IPS DF 6.9 (cell line): Measurements from ENCODE around the gene PPP1R12B.
"Not testable (repeated sequence)": the region's sequence is repeated elsewhere in the genome, so short reads cannot be mapped to it uniquely, and the experiment has no call there.

Source experiments
- DNase-seq: peaks from one replicate; pipeline ENCODE4 v3.0.0-alpha.2; 2013; ENCODE audit warnings: low read depth, low spot score
- H3K27ac ChIP-seq: one replicate; pipeline ENCODE4 v1.5.1; 2013; ENCODE audit warnings: low read length, control low read depth
- H3K27me3 ChIP-seq: 2 replicates; pipeline ENCODE4 v1.6.1; 2013; ENCODE audit warnings: mild to moderate bottlenecking, low read length; ENCODE audit not compliant: control insufficient read depth, insufficient read depth
- H3K36me3 ChIP-seq: 2 replicates; pipeline ENCODE4 v1.6.1; 2013; ENCODE audit warnings: low read length; ENCODE audit not compliant: control insufficient read depth, insufficient read depth
- H3K4me1 ChIP-seq: 2 replicates; pipeline ENCODE4 v1.6.1; 2013; ENCODE audit warnings: low read length; ENCODE audit not compliant: control insufficient read depth, insufficient read depth
- H3K4me3 ChIP-seq: 2 replicates; pipeline ENCODE4 v1.5.1; 2013; ENCODE audit warnings: mild to moderate bottlenecking, low read length
- H3K9me3 ChIP-seq: 2 replicates; pipeline ENCODE4 v1.6.1; 2013; ENCODE audit warnings: low read length, inconsistent platforms; ENCODE audit not compliant: control insufficient read depth, insufficient read depth
- WGBS: extraction: QIAGEN DNeasy Blood & Tissue Kit; methylation state at CpG from one replicate; pipeline ENCODE4 v1.1.7; 2013; ENCODE audit warnings: mixed read lengths, missing lambda C conversion rate; ENCODE audit not compliant: insufficient read length, insufficient coverage; 5-methylcytosine and 5-hydroxymethylcytosine counted together

The PPP1R12B gene

DNA sequence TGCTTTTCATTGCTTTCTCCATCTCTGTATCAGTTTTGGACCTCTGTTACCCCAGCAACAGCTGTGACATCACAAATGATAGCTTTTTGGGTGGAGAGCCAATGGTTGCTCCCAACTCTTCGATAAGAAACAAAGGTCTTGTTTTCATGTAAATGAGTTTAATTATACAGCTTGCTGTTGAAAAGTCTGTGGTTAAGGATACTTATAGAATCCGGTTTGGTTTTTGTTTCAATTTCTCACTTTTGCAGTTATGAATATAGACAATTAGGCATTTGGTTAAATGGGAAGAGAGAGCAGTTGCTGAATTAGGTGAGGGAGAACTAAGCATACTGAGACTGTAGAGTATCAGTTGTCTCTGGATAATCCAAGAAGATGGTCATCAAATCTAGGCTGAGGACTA lies 99.6 kb downstream of the PPP1R12B start:
- not testable (repeated sequence) for DNase-seq, H3K4me1 ChIP-seq, H3K36me3 ChIP-seq, H3K27me3 ChIP-seq, H3K4me3 ChIP-seq, H3K27ac ChIP-seq, H3K9me3 ChIP-seq
- WGBS = no CpG with 5 or more reads among the region's 2 CpGs

GRCh38 chr1:202451641-202452040 lies 103.1 kb downstream of the PPP1R12B start:
- not testable (repeated sequence) for H3K9me3 ChIP-seq, H3K36me3 ChIP-seq, DNase-seq, H3K4me3 ChIP-seq, H3K27ac ChIP-seq, H3K27me3 ChIP-seq, H3K4me1 ChIP-seq
- no CpG with 5 or more reads among the region's 26 CpGs for WGBS

GRCh38 chr1:202452508-202452907 lies 104.0 kb downstream of the PPP1R12B start:
- Histone ChIP-seq H3K9me3 (no peaks in the 10 kb centered on the region), H3K36me3 (no peaks in the 10 kb centered on the region), H3K4me1 (no peaks in the 10 kb centered on the region), H3K4me3 (no peak overlapping the region), H3K27ac (no peak overlapping the region), H3K27me3 (no peaks in the 10 kb centered on the region)
- no CpG with 5 or more reads among the region's 4 CpGs for WGBS
- DNase-seq = no peak

DNA sequence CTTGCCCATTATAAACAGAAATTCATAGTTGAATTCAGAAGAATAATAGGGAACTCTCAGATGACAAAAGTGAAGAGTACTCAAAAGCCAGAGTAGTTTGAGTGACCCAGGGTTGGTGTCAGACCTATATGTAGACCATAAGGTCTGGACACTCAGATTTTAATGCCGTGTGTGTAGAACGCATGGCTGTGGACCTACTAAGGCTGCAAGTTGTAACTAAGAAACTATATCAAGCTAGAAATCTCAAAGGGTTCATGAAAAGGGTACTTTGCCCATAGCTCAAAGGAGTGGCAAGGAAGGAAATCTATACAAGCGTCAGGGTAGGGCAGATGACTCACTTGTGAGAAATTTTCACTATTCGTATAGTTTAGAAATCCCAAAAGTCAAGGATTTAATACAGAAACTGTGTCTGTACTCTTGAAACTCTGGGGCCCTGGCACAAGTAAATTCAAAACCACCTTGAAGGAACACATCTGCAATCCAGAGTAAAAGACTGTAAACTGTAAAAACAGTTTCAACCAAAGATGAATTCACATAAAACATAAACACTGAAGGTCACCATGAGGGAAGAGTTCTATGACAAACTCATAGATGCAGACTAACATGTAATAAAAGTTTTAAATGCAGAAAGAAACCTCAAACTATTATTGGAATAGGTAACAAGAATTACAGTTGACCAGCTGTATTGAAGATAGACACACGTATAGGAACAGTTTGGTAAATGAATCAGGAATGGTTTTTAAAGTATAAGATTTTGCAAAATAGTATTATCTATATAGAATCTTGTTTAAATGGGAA lies 108.1 kb downstream of the PPP1R12B start:
- WGBS = no CpG with 5 or more reads among the region's 5 CpGs
- not testable (repeated sequence) for H3K9me3 ChIP-seq, DNase-seq, H3K4me3 ChIP-seq, H3K27me3 ChIP-seq, H3K36me3 ChIP-seq, H3K4me1 ChIP-seq, H3K27ac ChIP-seq

- H3K36me3 ChIP-seq, H3K4me3 ChIP-seq, H3K27me3 ChIP-seq, H3K4me1 ChIP-seq, H3K9me3 ChIP-seq, DNase-seq, H3K27ac ChIP-seq: not testable (repeated sequence)
These were observed 110.2 kb downstream of the PPP1R12B start for GRCh38 chr1:202458651-202459050.

- H3K27ac ChIP-seq, H3K4me1 ChIP-seq, H3K27me3 ChIP-seq, H3K36me3 ChIP-seq, H3K4me3 ChIP-seq, H3K9me3 ChIP-seq, DNase-seq: not testable (repeated sequence)
These were observed 111.1 kb downstream of the PPP1R12B start for GRCh38 chr1:202459470-202460142.

- H3K4me1 ChIP-seq, H3K27me3 ChIP-seq, H3K4me3 ChIP-seq, H3K9me3 ChIP-seq, H3K27ac ChIP-seq, DNase-seq, H3K36me3 ChIP-seq: not testable (repeated sequence)
These were observed 111.6 kb downstream of the PPP1R12B start for GRCh38 chr1:202460143-202460495.

DNA sequence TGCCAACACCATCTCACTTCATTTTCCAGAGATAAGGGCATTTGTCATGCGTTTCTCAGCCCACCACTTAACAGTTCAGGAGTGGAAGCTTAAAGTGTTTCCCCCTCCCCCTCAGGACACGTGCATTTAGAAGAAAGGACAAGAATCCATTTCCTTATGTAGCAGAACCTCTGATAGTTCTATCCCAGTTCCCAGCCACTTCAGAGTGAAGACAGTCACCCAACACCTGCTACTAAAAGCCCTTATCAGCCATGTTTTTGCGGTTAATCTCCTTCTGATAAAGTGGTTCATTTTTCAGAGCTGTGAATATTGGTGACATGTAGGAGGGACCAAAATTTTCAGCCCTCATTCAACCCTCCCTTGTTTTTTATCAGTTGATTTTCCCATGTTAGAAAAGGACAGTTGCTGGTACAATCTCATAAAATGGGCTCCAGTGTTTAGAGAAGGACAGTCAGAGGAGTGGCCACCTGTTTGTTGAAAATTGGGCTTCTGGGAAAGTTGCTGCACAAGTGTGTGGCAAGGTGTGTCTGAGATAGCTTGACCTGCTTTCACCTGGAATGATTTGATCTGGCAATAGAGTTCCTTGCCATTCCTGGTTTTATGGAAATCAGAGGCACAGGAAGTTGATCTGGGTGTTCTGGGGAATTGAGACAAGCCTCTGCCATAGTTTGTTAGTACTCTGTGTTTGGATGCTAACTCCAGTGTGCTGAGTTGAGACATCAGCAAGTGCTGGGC lies 114.0 kb downstream of the PPP1R12B start:
- Histone ChIP-seq H3K9me3 (no peaks in the 10 kb centered on the region), H3K4me3 (no peak overlapping the region), H3K27ac (no peak overlapping the region), H3K36me3 (no peaks in the 10 kb centered on the region), H3K27me3 (no peaks in the 10 kb centered on the region), H3K4me1 (no peaks in the 10 kb centered on the region)
- no CpG with 5 or more reads among the region's 3 CpGs for WGBS
- no peak for DNase-seq

GRCh38 chr1:202464153-202464742 lies 115.7 kb downstream of the PPP1R12B start:
- not testable (repeated sequence) for H3K27me3 ChIP-seq, H3K27ac ChIP-seq, H3K4me3 ChIP-seq, H3K9me3 ChIP-seq, DNase-seq, H3K4me1 ChIP-seq, H3K36me3 ChIP-seq
- WGBS = no CpG with 5 or more reads among the region's 4 CpGs

DNA sequence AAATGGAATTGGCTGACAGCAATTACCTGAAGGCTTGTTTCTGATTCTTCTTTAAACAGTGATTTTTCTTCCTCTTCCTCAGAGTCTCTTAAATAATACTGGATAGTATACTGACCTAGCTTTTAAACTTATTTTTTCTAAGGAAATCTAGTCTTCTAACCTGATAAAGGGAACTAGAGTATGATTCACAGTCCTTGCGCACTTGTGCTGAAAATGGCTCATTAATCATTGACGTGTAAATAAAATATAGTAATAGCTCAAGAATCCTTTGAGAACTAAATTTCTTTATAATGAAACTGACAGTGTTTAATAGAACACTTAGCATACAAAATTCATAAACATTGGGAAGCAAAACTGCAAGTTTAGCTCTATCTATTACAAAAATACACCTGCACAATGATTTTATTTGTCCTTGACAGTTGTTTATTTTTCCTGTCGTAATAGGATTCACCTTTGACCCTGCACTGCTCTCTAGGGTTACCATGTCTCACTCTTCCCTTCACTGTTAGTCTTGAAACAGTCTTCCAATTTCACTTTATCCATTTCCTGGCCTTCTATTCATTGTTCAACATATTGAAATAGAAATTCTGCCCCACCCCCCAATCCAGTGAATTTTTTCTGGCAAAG lies 117.3 kb downstream of the PPP1R12B start:
- H3K27me3 ChIP-seq, H3K4me1 ChIP-seq, H3K36me3 ChIP-seq, H3K9me3 ChIP-seq, H3K27ac ChIP-seq, DNase-seq, H3K4me3 ChIP-seq: not testable (repeated sequence)
- WGBS = no CpG with 5 or more reads among the region's 3 CpGs
